Measurements from ENCODE around the gene LRP8. TPM values are rescaled to one million over a fixed set of nuclear protein-coding genes. Genes with fewer than 3 reads are reported as not detected.

Gene LRP8
- total and polyA plus RNA-seq, 2 donors (not counting 3 experiments of a cell fraction or from before 2014, with no cell fraction given) = 40.9 to 62.2 TPM

- DNase-seq (ENCODE audit: low read depth, low spot score) (no peak), FAIRE-seq (no peak)
- TF ChIP-seq MYC (IDR thresholded peaks at IDR 0.05; ENCODE audit: low read depth, low read length) = no peak
- no peak for TF ChIP-seq FOS (IDR thresholded peaks at IDR 0.05; ENCODE audit: borderline replicate concordance, insufficient read depth, low read length)
- no peak for TF ChIP-seq JUN (IDR thresholded peaks at IDR 0.05; ENCODE audit: borderline replicate concordance, insufficient read depth, insufficient read length, low read depth)
- TF ChIP-seq CTCF (IDR thresholded peaks at IDR 0.05; ENCODE audit: extremely low read depth in 1 of 2, insufficient read depth in 1 of 2, low read depth in 1 of 2, low read length in 2 of 2) = no peak
- TF ChIP-seq MAX (IDR thresholded peaks at IDR 0.05; ENCODE audit: insufficient read depth, insufficient read length) = no peak
- TF ChIP-seq POLR2AphosphoS5 (IDR thresholded peaks at IDR 0.05; ENCODE audit: insufficient read depth, low read depth, low read length) = no peak
- no peak for TF ChIP-seq EZH2 (IDR thresholded peaks at IDR 0.05; ENCODE audit: borderline replicate concordance, low read depth, low read length, severe bottlenecking)
- no peak for TF ChIP-seq GATA2 (IDR thresholded peaks at IDR 0.05; ENCODE audit: insufficient read depth, insufficient read length, low read depth, low read length)
- no peak for TF ChIP-seq POLR2A (IDR thresholded peaks at IDR 0.05; ENCODE audit: low read depth, low read length)
- dilution Hi-C loops (cut with MboI; ENCODE audit: extremely low pct_ligation_motif_present, low sequenced_read_pairs) = no loop called here
- Histone ChIP-seq H3K4me1 (ENCODE audit: control insufficient read depth, extremely low read depth, insufficient read depth, low read length) (no peaks in the 10 kb centered on the region), H3K36me3 (ENCODE audit: control insufficient read depth in 2 of 2, extremely low read depth in 1 of 2, insufficient read depth in 2 of 2, low read length in 2 of 2) (peaks cover 0 to 7% of the 10 kb centered on the region in 2 experiments), H3K4me3 (replicated peaks in 1 of 3; ENCODE audit: insufficient read depth in 1 of 3, low read depth in 1 of 3, low read length in 3 of 3) (no peak overlapping the region), H2AFZ (ENCODE audit: low read depth, low read length) (no peak overlapping the region), H3K79me2 (ENCODE audit: control insufficient read depth, insufficient read depth, low read length) (no peaks in the 10 kb centered on the region), H3K9me1 (replicated peaks; ENCODE audit: control insufficient read depth, extremely low read depth, insufficient read depth, low read length) (no peaks in the 10 kb centered on the region), H3K9me3 (replicated peaks; ENCODE audit: control insufficient read depth, insufficient read depth, low read length) (no peaks in the 10 kb centered on the region), H3K27me3 (ENCODE audit: control insufficient read depth in 2 of 2, insufficient read depth in 2 of 2, low read length in 2 of 2) (no peaks in the 10 kb centered on the region), H3K27ac (ENCODE audit: insufficient read depth, low read depth, low read length) (no peak overlapping the region), H3K4me2 (ENCODE audit: insufficient read depth, low read length) (no peak overlapping the region), H3K9ac (replicated peaks; ENCODE audit: extremely low read depth, insufficient read depth, low read length) (no peak overlapping the region), H4K20me1 (replicated peaks; ENCODE audit: control insufficient read depth, extremely low read depth, insufficient read depth, low read length) (no peaks in the 10 kb centered on the region)
- intact Hi-C loops (cut with micrococcal nuclease) = no loop called here
- ChIA-PET POLR2A (no interaction called here), CTCF (interaction anchor here (6.6 kb wide), 1 partner anchor 112 kb away, joined by 271 read pairs; no protein-coding TSS in a partner anchor)
- BruUV-seq (replicated peaks) = no TSS peak
These were observed 46.7 kb downstream of the LRP8 start for GRCh38 chr1:53281133-53281532.
